Hepatic stellate cell (primary cell): ENCODE measurements around the gene DLG2.
"Not testable (repeated sequence)": the region's sequence is repeated elsewhere in the genome, so short reads cannot be mapped to it uniquely, and the experiment has no call there.

Source experiments
- DNase-seq: peaks from one replicate; pipeline ENCODE4 v3.0.0; 2011; ENCODE audit warnings: low spot score

DLG2 gene

DNA sequence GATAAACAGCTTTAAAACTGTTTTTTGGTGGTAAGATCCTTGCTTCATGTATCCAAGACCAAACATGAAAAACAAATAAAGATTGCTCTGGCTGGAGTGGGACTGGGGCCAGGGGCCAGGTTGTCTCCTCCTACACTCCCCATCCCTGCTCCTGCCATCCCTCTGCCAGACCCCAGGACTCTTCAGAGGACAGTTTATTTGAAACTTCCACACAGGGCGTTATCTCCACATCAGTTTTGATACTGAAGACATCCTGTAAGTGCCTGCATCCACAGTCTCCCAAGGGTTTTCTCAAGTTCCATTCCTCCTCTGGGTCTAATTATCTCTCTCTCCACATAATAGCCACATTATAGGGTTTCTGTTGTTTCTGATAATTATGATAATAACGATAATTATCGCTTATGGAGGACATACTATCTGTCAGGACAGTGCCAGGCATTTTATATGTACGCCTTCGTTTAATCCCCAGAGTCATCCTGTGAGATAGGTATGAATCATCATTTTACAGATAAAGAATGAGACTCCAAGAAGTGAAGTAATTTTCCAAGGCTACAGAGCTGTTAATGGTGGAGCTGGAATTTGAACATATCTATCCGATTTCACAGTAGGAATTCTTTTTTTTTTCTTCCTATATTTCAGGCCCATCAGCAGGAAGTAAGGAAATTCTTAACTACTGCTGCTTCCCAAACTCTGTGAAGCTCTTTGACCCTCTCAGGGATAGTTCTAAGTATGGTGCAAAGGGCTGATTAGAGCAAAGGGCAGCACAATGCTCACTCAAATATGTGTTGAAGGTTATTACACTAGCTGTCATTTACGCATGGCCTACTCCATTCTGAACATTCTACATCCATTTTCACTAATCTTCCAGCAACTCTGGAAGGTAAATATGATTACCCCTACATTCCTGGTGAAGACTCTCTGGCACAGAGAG, 1852.9 kb downstream of the DLG2 start:
- peak; percentile 5 for DNase-seq

DNA sequence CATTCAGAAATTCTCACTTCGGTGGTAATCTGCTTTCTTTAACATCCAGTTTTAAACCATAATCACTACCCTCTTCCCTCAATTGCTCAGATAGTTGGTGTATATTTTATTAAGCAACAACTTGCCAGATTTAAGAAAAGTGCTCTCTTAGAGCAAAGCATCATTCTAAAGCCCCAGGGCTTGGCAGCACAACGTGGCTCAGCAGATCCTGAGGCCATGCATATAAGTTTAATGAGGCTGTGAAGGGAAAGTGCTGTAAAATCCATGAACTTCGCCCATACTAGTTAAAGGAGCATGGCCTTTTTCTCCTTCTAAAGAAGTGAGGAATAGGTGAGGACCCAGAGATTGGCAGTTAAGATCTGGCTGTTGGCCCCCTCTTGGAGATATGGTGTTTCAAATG, 1858.7 kb downstream of the DLG2 start:
- no peak for DNase-seq

DNA sequence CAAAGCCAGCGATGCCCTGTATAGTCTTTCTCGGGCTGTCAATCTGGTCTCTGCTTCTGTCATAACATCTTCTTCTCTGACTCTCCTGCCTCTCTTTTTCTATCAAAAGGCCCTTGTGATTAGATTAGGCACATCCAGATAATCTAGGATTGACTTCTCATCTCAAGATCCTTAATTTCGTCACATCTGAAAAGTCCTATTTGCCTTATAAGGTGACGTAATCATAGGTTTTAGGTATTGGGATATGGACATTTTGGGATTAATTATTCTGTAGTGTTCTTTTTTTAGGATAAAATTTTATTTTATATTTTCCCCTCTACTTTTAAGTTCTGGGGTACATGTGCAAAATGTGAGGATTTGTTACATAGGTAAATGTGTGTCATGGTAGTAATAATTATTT, 1860.2 kb downstream of the DLG2 start:
- no peak for DNase-seq

DNA sequence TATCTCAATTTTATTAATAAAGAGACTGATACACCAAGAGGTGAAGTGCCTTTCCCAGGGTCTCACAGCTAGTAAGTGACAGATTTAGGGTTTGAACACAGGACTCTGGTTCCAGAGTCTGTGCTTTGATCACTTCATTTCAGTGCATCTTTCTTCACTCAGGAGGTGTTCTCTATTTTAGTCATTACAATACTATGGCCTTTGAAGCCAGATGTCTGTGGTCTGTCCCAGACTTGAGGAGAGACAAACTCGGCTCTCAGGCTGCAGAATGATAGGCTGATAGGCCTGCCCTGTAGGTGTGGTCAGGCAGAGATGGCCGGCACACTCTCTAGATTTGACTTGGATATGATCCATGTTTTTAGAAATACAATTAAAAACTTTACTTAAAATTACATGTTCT, 1862.5 kb downstream of the DLG2 start:
- no peak for DNase-seq

DNA sequence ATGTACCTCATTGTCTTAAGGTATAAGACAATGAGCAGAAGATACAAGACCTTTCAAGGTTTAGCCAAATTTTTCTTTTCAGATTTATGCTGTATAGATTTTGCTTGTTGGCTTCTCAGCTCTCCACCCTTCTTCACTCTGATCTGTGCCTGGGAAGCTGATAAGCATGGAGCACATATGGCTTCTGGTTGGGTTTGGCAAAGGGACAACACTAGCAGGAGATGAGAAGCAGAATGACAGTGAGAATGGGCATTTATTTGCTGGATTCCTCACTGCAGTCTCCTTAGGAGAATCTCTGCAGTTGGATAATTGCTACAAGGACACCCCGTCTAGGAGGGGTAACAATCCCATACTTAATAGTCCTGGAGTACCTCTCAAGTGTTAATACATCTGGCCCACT, 1866.2 kb downstream of the DLG2 start:
- DNase-seq = no peak

DNA sequence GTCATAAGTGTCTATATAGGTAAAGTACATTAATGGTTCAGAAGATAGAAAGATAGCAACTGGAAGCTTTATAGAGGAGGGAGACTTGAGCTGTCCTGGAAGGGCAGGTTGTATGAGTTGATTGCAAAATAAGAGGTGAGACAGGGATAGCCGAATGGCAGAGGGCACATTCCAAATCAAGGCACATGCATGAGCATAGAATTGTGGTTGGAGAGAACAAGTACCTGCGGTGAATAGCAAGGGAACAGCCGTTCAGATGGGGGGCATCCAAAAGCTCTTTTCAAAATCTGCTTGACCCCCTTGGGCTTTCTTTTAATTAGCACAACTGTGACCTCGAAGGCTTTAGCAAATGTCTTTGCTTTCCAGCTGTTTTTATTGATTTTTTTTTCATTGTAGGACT, 1868.0 kb downstream of the DLG2 start:
- no peak for DNase-seq

GRCh38 chr11:83751041-83751440, 1876.1 kb downstream of the DLG2 start:
- DNase-seq = no peak

DNA sequence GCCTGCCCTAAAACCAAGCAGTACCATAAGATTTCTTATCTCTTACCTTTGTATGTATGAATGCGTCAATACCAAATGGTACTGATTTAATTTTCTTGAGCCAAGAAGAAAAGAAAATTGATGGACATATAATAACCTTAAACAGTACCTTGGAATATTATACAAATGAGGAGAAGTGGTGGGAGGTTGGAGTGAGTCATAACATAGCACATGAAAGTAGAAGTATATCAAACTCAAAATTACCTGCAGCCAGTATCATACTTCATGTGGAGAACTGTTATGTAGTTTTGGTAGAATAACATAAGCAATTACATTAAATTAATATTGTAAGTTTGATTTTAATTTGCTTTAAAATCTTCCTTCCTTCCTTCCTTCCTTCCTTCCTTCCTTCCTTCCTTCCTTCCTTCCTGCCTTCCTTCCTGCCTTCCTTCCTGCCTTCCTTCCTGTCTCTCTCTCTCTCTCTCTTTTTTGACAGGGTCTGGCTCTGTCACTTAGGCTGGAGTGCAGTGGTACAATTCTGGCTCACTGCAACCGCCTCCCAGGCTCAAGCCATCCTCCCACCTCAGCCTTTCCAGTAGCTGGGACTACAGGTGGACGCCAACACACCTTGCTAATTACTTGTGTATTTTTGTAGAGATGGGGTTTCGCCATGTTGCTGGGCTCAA, 1880.1 kb downstream of the DLG2 start:
- no peak for DNase-seq

DNA sequence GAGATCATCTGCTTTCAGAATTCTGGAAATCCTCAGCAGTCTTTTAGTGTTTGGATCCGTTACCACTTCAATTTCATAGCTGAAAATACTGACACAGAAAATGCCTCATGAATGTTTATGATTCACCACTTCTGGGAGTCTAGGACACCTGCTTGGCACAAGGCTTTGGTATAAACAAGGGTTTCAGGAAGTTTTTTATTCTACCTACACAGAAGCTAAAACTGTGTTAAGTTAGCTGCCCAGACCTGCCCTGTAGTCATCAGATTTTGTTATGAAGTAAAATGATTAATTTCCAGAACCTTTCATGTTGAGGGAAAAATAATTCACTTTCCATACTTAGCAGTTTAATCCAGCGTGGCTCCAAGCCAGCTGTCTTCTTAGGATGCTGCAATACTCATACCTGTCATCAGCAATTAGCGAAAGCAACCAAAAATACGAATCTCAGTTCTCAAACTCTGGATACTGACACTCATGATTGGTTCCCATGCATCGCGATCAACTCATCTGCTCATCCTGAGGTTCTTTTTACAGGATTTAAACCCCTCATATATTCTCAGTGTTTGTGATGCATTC, 1882.4 kb downstream of the DLG2 start:
- DNase-seq = no peak

DNA sequence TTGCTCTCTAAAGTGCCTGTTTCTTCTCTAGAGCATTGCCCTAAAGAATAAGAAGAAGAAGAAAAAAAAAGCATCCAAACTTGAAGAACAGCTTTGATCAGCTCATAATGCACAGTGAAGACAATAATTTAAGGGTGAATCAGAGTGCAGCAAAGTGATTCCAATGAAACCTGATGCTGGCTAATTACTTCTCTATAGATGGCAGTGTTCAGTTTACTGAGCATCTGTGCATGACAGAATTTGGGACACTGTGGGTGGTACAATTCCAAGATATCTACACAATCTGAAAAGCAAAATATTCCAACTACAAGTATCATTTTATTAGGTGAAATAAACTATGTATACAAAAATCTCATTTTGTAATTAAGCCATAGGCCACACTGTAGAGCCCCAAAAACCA, 1890.5 kb downstream of the DLG2 start:
- DNase-seq = no peak

DNA sequence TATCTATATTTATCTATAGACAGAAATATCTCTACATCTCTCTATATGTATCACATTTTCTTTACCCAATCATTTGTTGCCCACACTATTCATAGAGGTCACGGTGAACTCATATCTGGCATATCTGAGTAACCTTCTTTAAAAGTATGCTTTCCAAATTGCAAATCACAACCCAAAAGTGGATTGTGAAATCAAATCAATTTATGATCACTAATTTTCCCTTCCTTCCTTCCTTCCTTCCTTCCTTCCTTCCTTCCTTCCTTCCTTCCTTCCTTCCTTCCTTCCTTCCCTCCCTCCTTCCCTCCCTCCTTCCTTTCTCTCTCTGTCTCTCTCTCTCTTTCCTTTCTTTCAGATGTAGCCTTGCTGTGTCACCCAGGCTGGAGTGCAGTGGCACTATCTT, 1893.0 kb downstream of the DLG2 start:
- DNase-seq = no peak

DNA sequence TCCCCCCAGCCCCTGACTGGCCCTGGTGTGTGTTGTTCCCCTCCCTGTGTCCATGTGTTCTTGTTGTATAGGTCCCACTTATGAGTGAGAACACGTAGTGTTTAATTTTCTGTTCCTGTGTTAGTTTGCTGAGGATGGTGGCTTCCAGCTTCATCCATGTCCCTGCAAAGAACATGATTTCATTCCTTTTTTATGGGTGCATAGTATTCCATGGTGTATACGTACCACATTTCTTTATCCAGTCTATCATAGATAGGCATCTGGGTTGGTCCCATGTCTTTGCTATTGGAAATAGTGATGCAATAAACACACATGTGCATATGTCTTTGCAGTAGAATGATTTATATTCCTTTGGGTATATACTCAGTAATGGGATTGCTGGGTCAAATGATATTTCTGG, 1895.9 kb downstream of the DLG2 start:
- DNase-seq = not testable (repeated sequence)

GRCh38 chr11:83728281-83728680, 1898.9 kb downstream of the DLG2 start:
- DNase-seq = no peak

DNA sequence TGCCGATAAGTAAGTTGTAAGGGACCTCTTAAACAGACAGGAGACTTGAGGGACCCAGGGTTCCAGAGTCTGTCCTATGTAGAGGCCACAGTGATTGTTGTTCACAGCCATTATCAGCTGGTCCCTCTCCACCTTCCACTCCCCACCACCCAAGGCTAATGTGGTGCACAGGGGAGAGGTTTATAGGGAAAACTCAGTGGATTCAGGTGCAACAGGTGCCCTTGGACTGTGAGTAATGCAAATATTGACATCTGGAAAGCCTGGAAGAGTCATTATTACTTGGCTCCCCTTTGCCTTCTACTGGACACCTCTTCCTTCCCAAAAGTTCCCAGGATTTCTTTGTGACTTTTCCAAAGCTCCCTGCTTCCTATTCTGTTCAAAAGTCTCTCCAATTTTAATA, 1899.9 kb downstream of the DLG2 start:
- DNase-seq = no peak

DNA sequence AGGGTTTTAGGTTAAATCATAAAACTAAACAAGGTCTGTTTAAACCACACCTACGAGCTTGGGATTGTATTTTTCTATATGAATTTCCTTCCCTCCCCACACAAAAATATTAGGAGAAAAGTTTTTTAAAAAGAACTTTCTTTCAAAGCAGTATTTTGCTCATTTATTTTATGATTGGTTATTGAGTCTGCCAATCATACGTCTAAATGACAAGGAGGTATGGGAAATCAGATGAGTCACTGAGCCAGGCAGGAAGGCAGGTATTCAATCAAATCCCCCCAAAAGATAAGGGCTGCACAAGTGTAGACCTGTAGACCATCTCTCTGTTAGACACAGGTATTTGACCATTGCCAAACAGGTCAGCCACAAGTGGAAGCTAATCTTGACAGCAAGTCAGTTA, 1900.8 kb downstream of the DLG2 start:
- DNase-seq = no peak

- no peak for DNase-seq
These were observed 1901.4 kb downstream of the DLG2 start for GRCh38 chr11:83725728-83726127.

DNA sequence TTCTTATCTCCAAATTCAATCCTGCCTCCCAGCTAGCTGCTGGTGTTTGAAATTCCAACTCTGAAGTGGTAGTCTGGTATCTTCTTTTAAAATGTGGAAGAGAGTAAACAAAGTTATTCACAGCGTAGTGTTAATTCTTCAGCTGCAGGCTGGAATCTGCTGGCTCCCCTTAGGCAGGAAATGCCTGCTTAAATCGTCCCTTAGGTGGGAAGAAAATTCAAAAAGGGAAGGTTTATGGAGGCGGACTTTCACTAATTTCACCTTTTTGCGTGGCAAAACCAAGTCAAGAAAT, 1901.9 kb downstream of the DLG2 start:
- DNase-seq = no peak

- peak; percentile 4 for DNase-seq
These were observed 1903.1 kb downstream of the DLG2 start for GRCh38 chr11:83723999-83724398.

DNA sequence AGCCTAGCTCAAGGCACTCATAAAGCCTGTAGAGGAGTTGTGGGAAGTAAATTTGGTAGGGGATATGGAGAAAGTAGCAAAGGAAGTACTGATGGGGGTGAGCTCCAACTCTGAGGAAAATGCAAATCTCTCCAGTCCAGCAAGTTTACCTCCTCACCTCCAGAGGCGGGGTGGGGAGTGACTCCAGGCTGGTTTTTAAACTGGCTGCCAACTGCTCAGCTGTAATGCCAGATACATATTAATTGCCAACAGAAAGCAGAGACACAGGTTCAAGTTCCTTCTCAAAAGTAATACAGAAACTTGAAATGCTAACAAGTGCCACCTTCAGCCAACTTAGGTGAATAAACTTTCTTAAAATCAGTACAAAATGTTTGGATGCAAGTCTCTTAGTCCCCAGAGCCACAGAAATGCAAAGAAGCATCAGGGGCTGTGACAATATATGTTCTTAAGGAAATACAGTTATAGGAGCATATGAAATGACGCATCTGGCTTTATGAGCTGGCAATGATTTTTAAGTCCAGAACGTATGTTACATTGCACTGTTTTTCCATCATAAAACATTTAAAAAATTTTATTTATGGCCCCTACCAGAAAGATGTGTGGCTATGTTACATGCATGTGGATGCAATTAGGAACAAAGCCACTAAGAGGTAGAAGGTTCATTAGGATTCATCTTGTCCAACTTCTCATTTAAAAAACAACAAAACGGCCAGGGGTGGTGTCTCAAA, 1904.6 kb downstream of the DLG2 start:
- DNase-seq = no peak

GRCh38 chr11:83721263-83721662, 1905.9 kb downstream of the DLG2 start:
- DNase-seq = no peak

- no peak for DNase-seq
These were observed 1906.5 kb downstream of the DLG2 start for GRCh38 chr11:83720675-83721074.

DNA sequence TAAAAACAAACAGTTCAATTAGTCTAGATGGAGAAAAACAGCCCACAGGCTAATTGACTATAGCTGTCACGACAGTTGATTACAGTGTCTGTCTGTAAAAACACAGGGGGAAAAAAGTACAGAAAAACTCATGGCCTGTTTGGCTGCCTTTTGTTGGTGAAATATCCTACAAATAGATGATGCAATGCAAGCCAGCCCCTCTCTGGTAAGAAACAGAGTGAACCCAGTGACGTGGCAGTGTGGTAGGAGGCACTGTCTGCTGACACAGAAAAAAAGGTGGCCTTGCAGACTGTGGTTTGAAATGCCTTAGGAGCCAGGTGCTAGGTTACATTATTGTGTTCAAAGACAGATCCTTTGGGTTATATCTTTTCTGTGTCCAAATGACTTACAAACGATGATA, 1909.6 kb downstream of the DLG2 start:
- no peak for DNase-seq
